GM18868 (cell line): ENCODE measurements around the gene ARAP3.

Experiments used
- ATAC-seq: cut with Tn5 transposase; IDR thresholded peaks from one replicate; pipeline ENCODE4 v1.9.1; 2021; ENCODE audit warnings: mild to moderate bottlenecking, moderate library complexity; ENCODE audit not compliant: unreplicated experiment

Gene ARAP3

GRCh38 chr5:141672071-141672840 lies 9.8 kb downstream of the ARAP3 start:
- ATAC-seq, result no peak

GRCh38 chr5:141669520-141669919 lies 12.5 kb downstream of the ARAP3 start:
- ATAC-seq, result no peak

GRCh38 chr5:141668601-141669265 lies 13.3 kb downstream of the ARAP3 start:
- ATAC-seq, result no peak

- ATAC-seq, result no peak
These were observed 15.8 kb downstream of the ARAP3 start for GRCh38 chr5:141665995-141666940.

GRCh38 chr5:141664733-141665461 lies 17.1 kb downstream of the ARAP3 start:
- ATAC-seq, result peak; percentile 96

- ATAC-seq, result no peak
These were observed 18.5 kb downstream of the ARAP3 start for GRCh38 chr5:141663506-141663905.

- ATAC-seq, result no peak
These were observed 20.0 kb downstream of the ARAP3 start for GRCh38 chr5:141662028-141662427.

GRCh38 chr5:141657937-141658545 lies 24.0 kb downstream of the ARAP3 start:
- peak; percentile 88 for ATAC-seq

GRCh38 chr5:141657404-141657803 lies 24.6 kb downstream of the ARAP3 start:
- no peak for ATAC-seq

GRCh38 chr5:141656396-141656795 lies 25.6 kb downstream of the ARAP3 start:
- ATAC-seq, result no peak

- no peak for ATAC-seq
These were observed 27.0 kb downstream of the ARAP3 start for GRCh38 chr5:141655020-141655419.

- ATAC-seq, result no peak
These were observed 27.7 kb downstream of the ARAP3 start for GRCh38 chr5:141654298-141654697.

GRCh38 chr5:141651728-141652105 lies 30.3 kb downstream of the ARAP3 start:
- no peak for ATAC-seq

GRCh38 chr5:141650851-141651727 lies 30.9 kb downstream of the ARAP3 start, which contains the start of gene FCHSD1:
FCHSD1 (minus strand) TSS chr5:141651418; CDS start chr5:141651368, 50 bp downstream.
- peak; percentile 94 for ATAC-seq

GRCh38 chr5:141649972-141650371 lies 32.1 kb downstream of the ARAP3 start:
- ATAC-seq, result no peak

GRCh38 chr5:141649056-141649688 lies 32.9 kb downstream of the ARAP3 start:
- ATAC-seq, result no peak

- ATAC-seq, result no peak
These were observed 34.2 kb downstream of the ARAP3 start for GRCh38 chr5:141647851-141648250.

- no peak for ATAC-seq
These were observed 34.8 kb downstream of the ARAP3 start for GRCh38 chr5:141647242-141647641.

- no peak for ATAC-seq
These were observed 36.0 kb downstream of the ARAP3 start for GRCh38 chr5:141646026-141646425.
